BJ (cell line): Measurements from ENCODE around the gene C1orf52. TPM values are rescaled to one million over a fixed set of nuclear protein-coding genes. Genes with fewer than 3 reads are reported as not detected.

Experiments
- CTCF ChIA-PET: fragments of 350-600 bp; formaldehyde crosslinking; extraction: SDS; loops from one replicate; lab custom pipeline; 2021; ENCODE audit warnings: antibody characterized with exemption, inconsistent platforms; lab: Yijun Ruan, JAX
- POLR2A ChIA-PET: fragments of 300-600 bp; sonication (Branson Sonifier 250); formaldehyde crosslinking; extraction: SDS; loops from one replicate; lab custom pipeline; 2021; ENCODE audit warnings: antibody characterized with exemption; lab: Charles Lee
- DNase-seq: peaks from one replicate; pipeline ENCODE4 v3.0.0-alpha.2; 2011; ENCODE audit warnings: low read depth
- H3K27me3 ChIP-seq: 2 replicates; pipeline ENCODE4 v1.6.0; 2011; ENCODE audit warnings: low read length; ENCODE audit not compliant: control insufficient read depth, insufficient read depth
- H3K36me3 ChIP-seq: 2 replicates; pipeline ENCODE4 v1.5.1; 2011; ENCODE audit warnings: low read length; ENCODE audit not compliant: control insufficient read depth, insufficient read depth
- H3K4me3 ChIP-seq: 2 replicates; pipeline ENCODE4 v1.5.1; 2011; ENCODE audit warnings: low read depth, mild to moderate bottlenecking, control low read depth, low read length
- polyA plus RNA-seq: library from polyadenylated mRNA; depleted of rRNA; stranded (reverse); fragments of >200 nt; gene quantifications from 2 replicates; pipeline ENCODE4 v1.2.3, GENCODE V29; 2011
- TF ChIP-seq, protein P1 (sequence below): IDR thresholded peaks from 2 replicates; pipeline ENCODE4 v1.5.1; 2011; ENCODE audit warnings: low read depth, mild to moderate bottlenecking, control low read depth, inconsistent platforms, low read length, moderate library complexity; ENCODE audit not compliant: insufficient read depth

C1orf52 gene
- polyA plus RNA-seq, 1 experiment, result 29.6 TPM

DNA sequence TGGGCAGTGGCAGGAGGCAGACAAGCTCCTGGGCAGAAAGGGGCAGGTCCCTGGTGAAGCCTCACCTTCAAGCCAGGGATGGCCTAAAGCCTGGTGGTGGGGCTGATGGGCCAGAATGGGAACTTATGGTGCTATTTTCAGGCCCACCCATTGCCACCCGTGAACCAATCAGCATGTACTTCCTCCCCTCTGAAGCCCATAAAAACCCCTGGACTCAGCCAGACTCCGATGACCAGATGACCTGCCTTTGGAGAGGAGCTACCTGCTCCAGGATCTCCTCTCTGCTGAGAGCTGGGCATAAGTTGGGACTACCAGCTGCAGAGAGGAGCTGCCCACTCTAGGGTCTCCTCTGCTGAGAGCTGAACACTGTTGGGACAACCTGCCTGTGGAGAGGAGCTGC, 24.7 kb upstream of the C1orf52 start:
- TF ChIP-seq, protein P1, sequence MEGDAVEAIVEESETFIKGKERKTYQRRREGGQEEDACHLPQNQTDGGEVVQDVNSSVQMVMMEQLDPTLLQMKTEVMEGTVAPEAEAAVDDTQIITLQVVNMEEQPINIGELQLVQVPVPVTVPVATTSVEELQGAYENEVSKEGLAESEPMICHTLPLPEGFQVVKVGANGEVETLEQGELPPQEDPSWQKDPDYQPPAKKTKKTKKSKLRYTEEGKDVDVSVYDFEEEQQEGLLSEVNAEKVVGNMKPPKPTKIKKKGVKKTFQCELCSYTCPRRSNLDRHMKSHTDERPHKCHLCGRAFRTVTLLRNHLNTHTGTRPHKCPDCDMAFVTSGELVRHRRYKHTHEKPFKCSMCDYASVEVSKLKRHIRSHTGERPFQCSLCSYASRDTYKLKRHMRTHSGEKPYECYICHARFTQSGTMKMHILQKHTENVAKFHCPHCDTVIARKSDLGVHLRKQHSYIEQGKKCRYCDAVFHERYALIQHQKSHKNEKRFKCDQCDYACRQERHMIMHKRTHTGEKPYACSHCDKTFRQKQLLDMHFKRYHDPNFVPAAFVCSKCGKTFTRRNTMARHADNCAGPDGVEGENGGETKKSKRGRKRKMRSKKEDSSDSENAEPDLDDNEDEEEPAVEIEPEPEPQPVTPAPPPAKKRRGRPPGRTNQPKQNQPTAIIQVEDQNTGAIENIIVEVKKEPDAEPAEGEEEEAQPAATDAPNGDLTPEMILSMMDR, result no peak
- no peaks in the 10 kb centered on the region for H3K36me3 ChIP-seq
- no peaks in the 10 kb centered on the region for H3K27me3 ChIP-seq
- no peak for DNase-seq
- ChIA-PET CTCF (interaction anchor here (0.8 to 1.4 kb wide), 3 partner anchors 8 to 30 kb away, joined by 3 to 4 read pairs (median 3); partner anchors contain the start of genes BCL10 and C1orf52), POLR2A (no interaction called here)
- H3K4me3 ChIP-seq, result no peak overlapping the region

DNA sequence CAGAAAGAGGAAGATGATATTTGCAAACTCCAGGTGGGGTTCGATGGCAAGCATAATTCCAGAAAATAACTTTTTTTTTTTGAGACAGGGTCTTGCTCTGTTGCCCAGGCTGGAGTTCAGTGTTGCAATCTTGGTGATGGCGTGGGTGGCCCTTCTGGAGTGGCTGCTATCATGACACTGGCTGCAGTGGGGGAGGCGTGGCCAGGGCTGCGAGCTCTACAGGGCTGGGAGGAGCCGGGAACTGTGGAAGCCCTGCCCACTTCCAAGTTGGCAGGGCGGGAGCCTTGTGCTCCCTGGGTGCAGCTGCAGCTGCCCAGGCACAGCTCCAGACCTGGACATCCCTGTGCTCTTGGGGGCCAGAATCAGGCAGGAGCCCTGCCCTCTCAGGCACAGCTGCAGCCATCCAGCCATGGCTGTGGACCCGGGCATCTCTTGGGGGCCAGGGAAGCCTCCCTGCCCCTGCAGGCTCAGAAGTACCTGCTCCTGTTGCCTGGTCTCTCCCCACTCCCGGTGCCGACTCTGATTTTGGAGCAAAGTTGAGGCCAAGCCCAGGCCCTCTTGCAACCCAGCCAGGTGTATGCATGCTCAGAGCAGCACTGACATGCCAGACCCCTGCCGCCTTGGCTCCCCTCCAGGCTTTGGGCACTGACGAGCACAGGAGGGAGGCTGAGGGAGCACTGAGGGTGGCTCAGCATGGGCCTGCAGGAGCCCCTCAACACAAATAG, 24.2 kb upstream of the C1orf52 start:
- DNase-seq, result no peak

GRCh38 chr1:85282424-85282823, 23.0 kb upstream of the C1orf52 start:
- DNase-seq, result no peak

More for the DNA sequence above, 24.2 kb upstream of the C1orf52 start:
- Histone ChIP-seq H3K4me3 (no peak overlapping the region), H3K36me3 (no peaks in the 10 kb centered on the region), H3K27me3 (no peaks in the 10 kb centered on the region)
- TF ChIP-seq, protein P1, result no peak
- CTCF ChIA-PET, result interaction anchor here (1.3 to 1.4 kb wide), 2 partner anchors 7 to 25 kb away, joined by 3 read pairs; partner anchors contain the start of genes BCL10 and C1orf52
- POLR2A ChIA-PET, result no interaction called here

DNA sequence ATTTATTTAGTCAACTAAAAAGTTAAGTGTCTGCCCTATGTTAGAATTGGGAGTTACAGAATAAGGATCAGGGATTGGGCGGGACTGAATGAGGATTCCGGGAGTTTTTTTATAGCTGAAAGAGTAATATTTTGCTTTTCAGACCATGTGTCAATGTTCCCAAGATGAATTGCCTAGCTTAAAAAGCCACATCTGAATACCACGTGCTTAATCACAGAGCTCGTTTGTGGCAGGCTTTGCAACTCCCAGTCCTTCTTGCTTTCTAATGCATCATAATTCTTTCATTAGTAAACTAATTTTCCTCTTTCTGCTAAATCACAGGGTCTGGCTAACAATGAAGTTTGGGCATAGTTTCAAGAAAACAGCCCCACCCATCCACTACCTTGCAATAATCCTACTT, 21.2 kb upstream of the C1orf52 start:
- CTCF ChIA-PET, result interaction anchor here (1.2 to 1.9 kb wide), 2 partner anchors 10 to 21 kb away, joined by 3 to 6 read pairs; partner anchors contain the start of gene C1orf52

More at GRCh38 chr1:85282424-85282823, 23.0 kb upstream of the C1orf52 start:
- ChIA-PET CTCF (interaction anchor here (0.9 to 1.0 kb wide), 2 partner anchors 16 to 173 kb away, joined by 3 read pairs; no protein-coding TSS in a partner anchor), POLR2A (no interaction called here)
- no peaks in the 10 kb centered on the region for H3K36me3 ChIP-seq
- H3K4me3 ChIP-seq, result no peak overlapping the region
- H3K27me3 ChIP-seq, result no peaks in the 10 kb centered on the region
- TF ChIP-seq, protein P1, result no peak

More for the DNA sequence above, 21.2 kb upstream of the C1orf52 start:
- H3K27me3 ChIP-seq, result no peaks in the 10 kb centered on the region
- TF ChIP-seq, protein P1, result no peak
- H3K4me3 ChIP-seq, result no peak overlapping the region
- DNase-seq, result no peak
- POLR2A ChIA-PET, result no interaction called here
- no peaks in the 10 kb centered on the region for H3K36me3 ChIP-seq
